ENCODE data around the gene ACBD6. TPM values are rescaled to one million over a fixed set of nuclear protein-coding genes. Genes with fewer than 3 reads are reported as not detected.

The ACBD6 gene
- total RNA-seq, 2 donors from 2014 or later, result 41.9 to 50.0 TPM

DNA sequence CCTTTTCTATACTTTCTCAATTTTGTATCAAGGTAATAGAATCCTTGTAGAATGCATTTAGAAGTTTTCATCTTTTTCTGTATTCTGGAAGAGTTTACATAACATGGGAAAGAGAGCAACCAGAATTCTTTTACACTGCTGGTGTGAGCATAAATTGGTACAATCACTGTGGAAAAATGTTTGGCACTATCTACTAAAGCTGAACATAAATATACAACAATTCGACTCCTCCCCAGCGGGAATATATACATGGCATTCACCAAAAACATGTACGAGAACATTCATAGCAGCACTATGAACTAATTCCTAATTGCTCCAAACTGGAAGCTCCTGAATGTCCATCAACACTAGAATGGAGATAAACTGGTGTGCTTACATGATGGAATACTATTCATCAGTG is 1.8 kb upstream of the ACBD6 start:
- Histone ChIP-seq H3K9me3 (no peaks in the 10 kb centered on the region), H3K36me3 (no peaks in the 10 kb centered on the region), H3K4me1 (replicated peaks) (no peaks in the 10 kb centered on the region), H3K27me3 (replicated peaks; ENCODE audit: insufficient read depth) (no peaks in the 10 kb centered on the region), H3K4me3 (no peak overlapping the region), H3K27ac (no peak overlapping the region)
- intact Hi-C loops (cut with DNase I), result no loop called here
- no peak for DNase-seq (ENCODE audit: low spot score)
- no peak for TF ChIP-seq POLR2A (IDR thresholded peaks at IDR 0.05)
- TF ChIP-seq, protein P1, sequence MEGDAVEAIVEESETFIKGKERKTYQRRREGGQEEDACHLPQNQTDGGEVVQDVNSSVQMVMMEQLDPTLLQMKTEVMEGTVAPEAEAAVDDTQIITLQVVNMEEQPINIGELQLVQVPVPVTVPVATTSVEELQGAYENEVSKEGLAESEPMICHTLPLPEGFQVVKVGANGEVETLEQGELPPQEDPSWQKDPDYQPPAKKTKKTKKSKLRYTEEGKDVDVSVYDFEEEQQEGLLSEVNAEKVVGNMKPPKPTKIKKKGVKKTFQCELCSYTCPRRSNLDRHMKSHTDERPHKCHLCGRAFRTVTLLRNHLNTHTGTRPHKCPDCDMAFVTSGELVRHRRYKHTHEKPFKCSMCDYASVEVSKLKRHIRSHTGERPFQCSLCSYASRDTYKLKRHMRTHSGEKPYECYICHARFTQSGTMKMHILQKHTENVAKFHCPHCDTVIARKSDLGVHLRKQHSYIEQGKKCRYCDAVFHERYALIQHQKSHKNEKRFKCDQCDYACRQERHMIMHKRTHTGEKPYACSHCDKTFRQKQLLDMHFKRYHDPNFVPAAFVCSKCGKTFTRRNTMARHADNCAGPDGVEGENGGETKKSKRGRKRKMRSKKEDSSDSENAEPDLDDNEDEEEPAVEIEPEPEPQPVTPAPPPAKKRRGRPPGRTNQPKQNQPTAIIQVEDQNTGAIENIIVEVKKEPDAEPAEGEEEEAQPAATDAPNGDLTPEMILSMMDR (IDR thresholded peaks at IDR 0.05), result no peak
- no peak for TF ChIP-seq POLR2AphosphoS5 (IDR thresholded peaks at IDR 0.05)
- WGBS, result 88% methylated on average over 3 of the region's 3 CpGs

DNA sequence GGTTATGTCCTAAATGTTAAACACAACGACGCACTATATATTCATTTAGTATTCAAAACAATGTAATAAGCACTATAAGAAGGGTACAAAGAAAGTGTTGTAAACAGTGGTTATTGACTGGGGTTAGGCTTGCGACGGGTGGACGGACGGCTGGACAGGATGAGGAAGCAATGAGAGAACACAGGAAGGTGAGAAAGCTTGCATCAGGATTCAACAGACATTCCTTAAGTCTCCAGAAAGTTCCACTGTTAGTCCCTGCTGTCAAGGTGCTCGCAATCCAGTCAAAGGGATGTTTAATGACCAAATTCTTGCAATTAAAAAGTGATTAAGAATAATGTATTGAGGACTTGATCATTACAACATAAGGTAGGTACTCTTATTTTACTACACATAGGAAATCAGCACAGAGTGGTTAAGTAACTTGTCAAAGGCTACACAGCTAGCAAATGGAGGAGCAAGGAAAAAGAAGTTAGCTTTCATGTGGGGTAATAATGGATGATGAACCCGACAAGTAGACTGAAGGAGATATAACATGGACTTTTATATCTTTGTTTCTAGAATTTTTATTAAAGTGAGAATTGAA is 994 bp upstream of the ACBD6 start:
- intact Hi-C loops (cut with DNase I), result no loop called here
- no peaks in the 10 kb centered on the region for H3K9me3 ChIP-seq

GRCh38 chr1:180501865-180502360 is 464 bp downstream of the ACBD6 start:
- Histone ChIP-seq H3K4me1 (replicated peaks) (no peaks in the 10 kb centered on the region), H3K9me3 (no peaks in the 10 kb centered on the region), H3K27ac (peak overlapping the region; percentile 90 to 93), H3K4me3 (peak overlapping the region; percentile 67 to 89), H3K36me3 (no peaks in the 10 kb centered on the region), H3K27me3 (replicated peaks; ENCODE audit: insufficient read depth) (no peaks in the 10 kb centered on the region)
- TF ChIP-seq, protein P1 (IDR thresholded peaks at IDR 0.05), result peak in 1 of 4 experiments; percentile 27
- TF ChIP-seq POLR2A (IDR thresholded peaks at IDR 0.05), result no peak
- DNase-seq (ENCODE audit: low spot score), result peak; percentile 63
- WGBS, result under 1% methylated on average over 17 of the region's 18 CpGs
- intact Hi-C loops (cut with DNase I), result no loop called here

More for the DNA sequence above, 994 bp upstream of the ACBD6 start:
- H3K4me3 ChIP-seq, result peak overlapping the region; percentile 67 to 89
- no peak for TF ChIP-seq POLR2A (IDR thresholded peaks at IDR 0.05)
- TF ChIP-seq, protein P1 (IDR thresholded peaks at IDR 0.05), result no peak
- no peak for TF ChIP-seq POLR2AphosphoS5 (IDR thresholded peaks at IDR 0.05)
- DNase-seq (ENCODE audit: low spot score), result no peak
- 19% methylated on average over 8 of the region's 8 CpGs for WGBS
- H3K4me1 ChIP-seq (replicated peaks), result no peaks in the 10 kb centered on the region
- H3K27me3 ChIP-seq (replicated peaks; ENCODE audit: insufficient read depth), result no peaks in the 10 kb centered on the region
- H3K36me3 ChIP-seq, result no peaks in the 10 kb centered on the region
- peak overlapping the region; percentile 90 to 93 for H3K27ac ChIP-seq

GRCh38 chr1:180500689-180501088 is 1.7 kb downstream of the ACBD6 start:
- no peak for DNase-seq (ENCODE audit: low spot score)
- no peak for TF ChIP-seq POLR2A (IDR thresholded peaks at IDR 0.05)
- TF ChIP-seq, protein P1 (IDR thresholded peaks at IDR 0.05), result no peak
- no peak for TF ChIP-seq POLR2AphosphoS5 (IDR thresholded peaks at IDR 0.05)
- H3K4me3 ChIP-seq, result no peak overlapping the region
- WGBS, result 72% methylated on average over 2 of the region's 2 CpGs
- H3K36me3 ChIP-seq, result no peaks in the 10 kb centered on the region
- intact Hi-C loops (cut with DNase I), result no loop called here
- no peak overlapping the region for H3K27ac ChIP-seq
- no peaks in the 10 kb centered on the region for H3K4me1 ChIP-seq (replicated peaks)
- no peaks in the 10 kb centered on the region for H3K9me3 ChIP-seq
- no peaks in the 10 kb centered on the region for H3K27me3 ChIP-seq (replicated peaks; ENCODE audit: insufficient read depth)

- no peak overlapping the region for H3K27ac ChIP-seq
- H3K27me3 ChIP-seq (replicated peaks; ENCODE audit: insufficient read depth), result no peaks in the 10 kb centered on the region
- intact Hi-C loops (cut with DNase I), result no loop called here
- no peaks in the 10 kb centered on the region for H3K9me3 ChIP-seq
- DNase-seq (ENCODE audit: low spot score), result no peak
- H3K4me1 ChIP-seq (replicated peaks), result no peaks in the 10 kb centered on the region
- TF ChIP-seq, protein P1 (IDR thresholded peaks at IDR 0.05), result no peak
- no peak for TF ChIP-seq POLR2AphosphoS5 (IDR thresholded peaks at IDR 0.05)
- TF ChIP-seq POLR2A (IDR thresholded peaks at IDR 0.05), result no peak
- 95% methylated on average over 4 of the region's 4 CpGs for WGBS
- H3K4me3 ChIP-seq, result no peak overlapping the region
- no peaks in the 10 kb centered on the region for H3K36me3 ChIP-seq
Observed at GRCh38 chr1:180498594-180498993, 3.8 kb downstream of the ACBD6 start.
